NB4 (cell line): Measurements from ENCODE around the gene CFAP58.

Experiments used
- DNase-seq: peaks from one replicate; pipeline ENCODE4 v3.0.0; 2010; ENCODE audit warnings: low read depth
- H3K4me3 ChIP-seq: one replicate; pipeline ENCODE4 v1.5.1; 2011; ENCODE audit warnings: mild to moderate bottlenecking, low read depth, low read length, moderate library complexity
- MYC ChIP-seq: IDR thresholded peaks from 2 replicates; pipeline ENCODE4 v1.6.1; 2011; ENCODE audit warnings: low read depth, low read length
- POLR2A ChIP-seq: IDR thresholded peaks from 2 replicates; pipeline ENCODE4 v1.6.1; 2011; ENCODE audit warnings: mild to moderate bottlenecking; ENCODE audit not compliant: insufficient read length; ENCODE audit errors: extremely low read depth
- TF ChIP-seq, protein P1 (sequence below): IDR thresholded peaks from one replicate; pipeline ENCODE4 v1.5.1; 2012; ENCODE audit warnings: low read depth, low read length
- TF ChIP-seq, protein P2 (sequence below): IDR thresholded peaks from 2 replicates; pipeline ENCODE4 v1.6.1; 2011; ENCODE audit warnings: low read depth, low read length

CFAP58 gene

DNA sequence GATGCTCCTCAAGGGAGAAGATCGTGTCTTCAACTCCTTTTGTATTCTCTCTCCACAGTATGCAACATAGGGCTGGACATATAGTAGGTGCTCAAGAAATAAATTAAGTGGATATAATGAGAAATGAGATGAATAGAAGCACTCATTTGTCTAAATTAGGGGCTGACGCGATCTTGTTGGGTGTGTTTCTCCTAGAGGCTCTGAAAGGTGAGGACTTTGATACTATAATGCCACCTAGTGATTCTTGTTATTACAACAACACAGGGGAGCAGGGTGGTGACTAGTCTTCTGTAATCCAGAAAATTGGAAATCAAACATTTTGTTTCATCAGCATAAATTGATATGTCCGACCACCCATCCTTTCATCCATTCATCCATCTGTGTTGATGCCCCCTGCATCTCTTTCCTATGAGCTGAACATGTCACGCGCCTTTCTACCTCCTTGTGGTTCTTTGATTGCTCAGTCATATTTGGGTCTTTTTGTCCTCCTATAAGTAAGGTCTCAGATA is 3.5 kb upstream of the CFAP58 start:
- DNase-seq = peak; percentile 77
- H3K4me3 ChIP-seq = no peak overlapping the region
- TF ChIP-seq, protein P1, sequence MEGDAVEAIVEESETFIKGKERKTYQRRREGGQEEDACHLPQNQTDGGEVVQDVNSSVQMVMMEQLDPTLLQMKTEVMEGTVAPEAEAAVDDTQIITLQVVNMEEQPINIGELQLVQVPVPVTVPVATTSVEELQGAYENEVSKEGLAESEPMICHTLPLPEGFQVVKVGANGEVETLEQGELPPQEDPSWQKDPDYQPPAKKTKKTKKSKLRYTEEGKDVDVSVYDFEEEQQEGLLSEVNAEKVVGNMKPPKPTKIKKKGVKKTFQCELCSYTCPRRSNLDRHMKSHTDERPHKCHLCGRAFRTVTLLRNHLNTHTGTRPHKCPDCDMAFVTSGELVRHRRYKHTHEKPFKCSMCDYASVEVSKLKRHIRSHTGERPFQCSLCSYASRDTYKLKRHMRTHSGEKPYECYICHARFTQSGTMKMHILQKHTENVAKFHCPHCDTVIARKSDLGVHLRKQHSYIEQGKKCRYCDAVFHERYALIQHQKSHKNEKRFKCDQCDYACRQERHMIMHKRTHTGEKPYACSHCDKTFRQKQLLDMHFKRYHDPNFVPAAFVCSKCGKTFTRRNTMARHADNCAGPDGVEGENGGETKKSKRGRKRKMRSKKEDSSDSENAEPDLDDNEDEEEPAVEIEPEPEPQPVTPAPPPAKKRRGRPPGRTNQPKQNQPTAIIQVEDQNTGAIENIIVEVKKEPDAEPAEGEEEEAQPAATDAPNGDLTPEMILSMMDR = peak; percentile 48
- TF ChIP-seq, protein P2, sequence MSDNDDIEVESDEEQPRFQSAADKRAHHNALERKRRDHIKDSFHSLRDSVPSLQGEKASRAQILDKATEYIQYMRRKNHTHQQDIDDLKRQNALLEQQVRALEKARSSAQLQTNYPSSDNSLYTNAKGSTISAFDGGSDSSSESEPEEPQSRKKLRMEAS = no peak

DNA sequence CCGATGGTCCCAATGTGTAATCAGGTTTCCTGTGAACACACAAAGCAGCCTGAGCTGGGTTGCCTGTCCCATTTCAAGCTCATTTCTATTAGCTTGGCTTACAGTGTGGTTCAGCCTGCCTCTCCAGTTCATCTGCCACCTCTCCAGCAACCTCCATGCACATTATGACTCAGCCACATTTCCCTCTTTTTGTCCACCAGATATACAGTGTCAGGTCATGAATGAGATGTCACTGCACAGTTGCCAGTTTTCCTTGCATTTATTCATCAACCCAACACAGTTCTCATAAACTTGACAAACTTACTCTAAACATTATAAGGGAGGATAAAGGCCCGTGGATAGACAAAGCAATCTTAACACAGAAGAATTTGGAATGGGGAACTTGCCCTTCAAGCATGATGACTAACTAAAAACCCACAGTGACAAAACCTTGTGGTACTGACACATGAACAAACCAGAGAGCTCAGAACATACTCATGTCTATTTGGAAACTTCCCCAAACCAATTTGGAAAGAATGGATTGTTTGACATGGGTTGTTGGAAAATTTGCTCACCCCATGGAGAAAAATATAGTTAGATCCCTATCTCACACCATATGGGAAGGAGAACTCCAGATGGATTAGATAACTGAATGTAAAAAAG is 2.5 kb upstream of the CFAP58 start:
- TF ChIP-seq POLR2A = no peak
- H3K4me3 ChIP-seq = no peak overlapping the region
- DNase-seq = peak; percentile 87

DNA sequence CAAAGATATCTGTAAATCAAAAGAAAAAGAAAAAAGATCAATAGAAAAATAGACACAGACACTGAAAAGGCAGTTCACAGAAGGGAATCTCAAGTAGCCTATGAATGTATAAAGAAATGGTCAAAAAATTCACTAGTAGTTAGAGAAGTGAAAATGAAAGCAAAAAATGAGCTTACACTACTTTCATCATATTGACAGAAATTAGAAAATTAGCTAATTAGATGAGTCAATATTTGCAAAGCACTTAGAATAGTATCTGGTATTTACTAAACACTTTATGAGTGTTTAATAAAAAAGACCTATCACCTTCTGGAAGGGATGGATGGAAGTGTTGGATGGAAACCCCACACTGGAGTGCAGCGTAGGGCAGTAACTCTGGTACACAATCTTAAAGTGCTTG is 1.7 kb upstream of the CFAP58 start:
- TF ChIP-seq POLR2A = no peak
- TF ChIP-seq MYC = no peak
- TF ChIP-seq, protein P1 = no peak
- TF ChIP-seq, protein P2 = no peak
- no peak overlapping the region for H3K4me3 ChIP-seq
- DNase-seq = no peak

DNA sequence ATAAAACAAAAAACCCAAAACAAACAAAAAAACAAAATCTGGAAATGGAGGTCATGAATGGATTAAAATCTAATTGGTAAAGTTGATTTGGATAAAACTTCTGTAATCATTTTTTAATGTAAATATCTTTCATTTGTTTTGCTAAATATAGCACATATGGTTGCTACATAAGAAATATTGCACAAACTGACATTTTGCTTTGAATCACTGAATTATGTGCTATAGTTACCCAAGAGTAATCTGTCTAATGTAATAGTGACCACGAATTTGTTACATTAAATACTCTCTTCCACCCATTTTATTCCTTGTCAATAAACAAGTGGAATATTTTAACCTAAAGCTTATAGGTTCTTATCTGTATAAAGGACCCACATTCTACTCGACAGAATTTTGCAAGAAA is 6.2 kb downstream of the CFAP58 start:
- no peak overlapping the region for H3K4me3 ChIP-seq
- DNase-seq = no peak

DNA sequence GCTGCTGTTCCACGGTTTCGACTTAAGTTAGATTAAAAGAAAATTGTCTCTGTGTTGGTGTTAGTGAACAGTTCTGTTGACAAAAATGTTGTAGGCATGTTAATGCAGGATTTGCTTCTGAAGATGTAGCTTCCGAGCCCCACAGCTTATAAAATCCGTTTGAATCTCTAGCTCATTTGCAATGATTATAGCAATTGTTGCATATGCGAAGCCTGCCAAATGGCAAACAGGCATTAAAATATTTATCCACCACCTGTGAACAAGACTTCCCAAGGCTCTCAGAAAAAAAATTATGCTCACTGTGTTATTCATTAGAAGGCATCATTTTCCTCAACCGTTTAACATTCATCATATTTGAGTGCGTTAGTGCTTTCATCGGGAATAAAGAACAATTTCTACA is 14.3 kb downstream of the CFAP58 start:
- no peak for DNase-seq
- H3K4me3 ChIP-seq = no peak overlapping the region
- TF ChIP-seq MYC (no peak), POLR2A (no peak)
- TF ChIP-seq, protein P1 = no peak
- TF ChIP-seq, protein P2 = no peak

More for the DNA sequence above, 6.2 kb downstream of the CFAP58 start:
- TF ChIP-seq POLR2A = no peak
- TF ChIP-seq, protein P1 = no peak
- no peak for TF ChIP-seq MYC
- TF ChIP-seq, protein P2 = no peak

DNA sequence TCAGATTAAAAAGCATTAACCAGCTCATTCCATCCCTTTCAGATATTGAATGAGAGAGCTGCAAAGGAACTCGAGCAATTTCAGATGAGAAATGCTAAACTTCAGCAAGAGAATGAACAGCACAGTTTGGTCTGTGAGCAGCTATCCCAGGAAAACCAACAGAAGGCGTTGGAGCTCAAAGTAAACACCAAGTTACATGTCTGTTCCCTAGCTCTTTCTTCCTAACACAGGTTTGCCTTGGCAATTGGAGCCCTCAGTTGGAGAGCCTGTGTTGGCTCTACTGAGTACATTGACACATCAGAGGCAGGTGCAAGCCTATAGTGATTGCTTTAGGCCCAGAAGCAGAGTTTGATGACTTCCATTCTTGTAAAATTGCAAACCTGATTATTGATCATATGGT is 14.7 kb downstream of the CFAP58 start:
- DNase-seq = no peak
- no peak overlapping the region for H3K4me3 ChIP-seq
- TF ChIP-seq MYC = no peak
- TF ChIP-seq POLR2A = no peak
- TF ChIP-seq, protein P2 = no peak
- TF ChIP-seq, protein P1 = no peak
